Right renal cortex interstitium (tissue), 3 donors: ENCODE data around the gene C19orf85. TPM values are rescaled to one million over a fixed set of nuclear protein-coding genes. Genes with fewer than 3 reads are reported as not detected.

ENCODE experiments used
- DNase-seq, 3 donors: peaks; one replicate each; pipeline ENCODE4 v3.0.0-alpha.2; 2013; ENCODE audit warnings: low read depth in 3 of 3, low spot score in 2 of 3
- polyA plus RNA-seq, 3 donors: library from polyadenylated mRNA; unstranded; fragments of 120-200 nt; gene quantifications; one replicate each; pipeline ENCODE4 v1.2.1, GENCODE V29; 2013; ENCODE audit not compliant: insufficient read length in 3 of 3

The C19orf85 gene
- polyA plus RNA-seq, 3 donors = not detected

DNA sequence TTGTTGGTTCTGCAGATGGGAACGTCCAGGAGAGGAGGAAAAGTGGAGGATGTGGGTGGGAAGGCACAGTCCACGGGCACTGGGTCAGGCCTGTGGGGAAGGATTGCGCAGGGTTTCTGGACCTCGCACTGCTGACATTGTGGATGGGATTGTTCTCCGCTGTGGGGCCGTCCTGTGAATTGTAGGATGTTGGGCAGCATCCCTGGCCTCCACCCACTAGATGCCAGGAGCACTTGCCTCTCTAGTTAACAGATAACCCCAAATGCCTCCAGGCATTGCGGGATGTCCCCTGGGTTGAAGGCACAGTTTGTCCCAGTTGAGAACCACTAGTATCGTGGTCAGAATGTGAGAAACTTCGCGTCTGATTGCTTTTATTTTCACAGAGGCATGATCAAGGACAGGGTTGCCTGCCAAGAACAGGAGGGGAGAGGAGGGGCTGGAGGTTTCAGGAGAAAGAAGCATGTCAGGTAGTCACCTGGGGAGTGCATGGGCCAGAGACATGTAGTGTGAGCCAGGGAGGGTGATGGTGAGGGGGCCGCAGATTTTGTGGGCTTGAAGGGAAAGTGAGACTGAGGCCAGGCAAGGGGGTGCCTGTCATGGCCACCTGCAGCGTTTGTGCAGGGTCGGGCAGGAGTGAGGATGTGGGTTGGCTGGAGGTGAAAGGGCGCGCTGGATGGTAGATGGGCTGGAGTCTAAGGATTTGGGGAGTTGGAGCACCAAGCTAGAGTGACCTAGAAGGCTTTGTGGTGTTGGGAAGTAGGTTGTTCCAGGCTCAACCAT lies 15.1 kb upstream of the C19orf85 start:
- no peak for DNase-seq

DNA sequence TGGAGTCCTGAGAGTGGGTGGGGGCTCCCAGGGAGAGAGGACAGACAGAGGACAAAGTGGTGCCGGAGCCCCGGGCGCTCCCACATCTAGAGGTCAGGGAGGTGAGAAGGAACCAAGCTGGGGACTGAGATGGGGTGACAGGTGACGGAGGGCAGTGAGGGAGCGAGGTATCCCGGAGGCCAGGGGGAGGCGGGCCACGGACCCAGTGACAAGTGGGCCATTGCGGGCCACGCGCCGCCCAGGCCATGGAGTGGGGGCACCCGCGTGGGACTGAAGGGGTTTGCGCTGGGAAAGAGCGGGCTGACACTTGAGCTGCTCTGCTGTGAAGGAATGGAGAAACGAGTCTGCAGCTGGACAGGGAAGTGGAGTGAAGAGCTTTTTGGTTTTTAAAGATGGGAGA lies 14.5 kb upstream of the C19orf85 start:
- no peak for DNase-seq

DNA sequence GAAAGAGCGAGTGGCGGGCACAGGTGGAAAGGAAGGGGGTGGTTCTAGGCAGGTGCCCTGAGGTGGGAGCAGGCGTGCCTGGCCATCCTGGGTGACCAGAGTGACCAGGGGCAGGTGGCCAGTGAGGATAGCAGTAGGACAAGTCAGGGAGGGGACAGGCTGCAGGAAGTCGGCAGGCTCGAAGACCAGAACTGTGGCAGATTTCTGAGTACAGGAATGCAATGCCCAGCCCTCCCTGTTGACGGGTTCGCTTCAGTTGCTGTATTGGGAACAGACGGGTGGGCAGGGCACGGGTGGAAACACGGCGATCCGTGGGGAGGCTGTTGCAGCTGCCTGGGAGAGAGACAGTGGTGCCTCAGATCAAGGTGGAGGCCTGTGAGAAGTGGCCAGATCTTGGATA lies 13.8 kb upstream of the C19orf85 start:
- DNase-seq = no peak

DNA sequence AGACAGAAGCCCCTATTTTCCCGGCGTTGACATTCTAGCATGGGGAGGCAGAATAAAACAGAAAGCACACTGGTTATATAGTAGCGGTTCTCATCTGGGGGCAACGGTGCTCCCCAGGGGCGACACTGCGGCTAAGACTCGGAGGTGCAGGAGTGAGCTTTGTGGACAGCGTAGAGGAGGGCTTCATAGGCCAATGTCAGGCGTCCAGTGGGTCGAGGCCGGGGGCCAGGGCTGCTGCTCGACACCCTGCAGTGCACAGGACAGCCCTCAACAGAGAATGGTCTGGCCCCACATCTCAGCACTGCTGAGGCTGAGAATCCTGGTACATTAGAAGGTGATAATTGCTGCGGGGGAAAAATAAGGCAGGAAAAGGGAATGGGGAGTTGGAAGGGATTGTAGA lies 13.4 kb upstream of the C19orf85 start:
- DNase-seq = no peak

DNA sequence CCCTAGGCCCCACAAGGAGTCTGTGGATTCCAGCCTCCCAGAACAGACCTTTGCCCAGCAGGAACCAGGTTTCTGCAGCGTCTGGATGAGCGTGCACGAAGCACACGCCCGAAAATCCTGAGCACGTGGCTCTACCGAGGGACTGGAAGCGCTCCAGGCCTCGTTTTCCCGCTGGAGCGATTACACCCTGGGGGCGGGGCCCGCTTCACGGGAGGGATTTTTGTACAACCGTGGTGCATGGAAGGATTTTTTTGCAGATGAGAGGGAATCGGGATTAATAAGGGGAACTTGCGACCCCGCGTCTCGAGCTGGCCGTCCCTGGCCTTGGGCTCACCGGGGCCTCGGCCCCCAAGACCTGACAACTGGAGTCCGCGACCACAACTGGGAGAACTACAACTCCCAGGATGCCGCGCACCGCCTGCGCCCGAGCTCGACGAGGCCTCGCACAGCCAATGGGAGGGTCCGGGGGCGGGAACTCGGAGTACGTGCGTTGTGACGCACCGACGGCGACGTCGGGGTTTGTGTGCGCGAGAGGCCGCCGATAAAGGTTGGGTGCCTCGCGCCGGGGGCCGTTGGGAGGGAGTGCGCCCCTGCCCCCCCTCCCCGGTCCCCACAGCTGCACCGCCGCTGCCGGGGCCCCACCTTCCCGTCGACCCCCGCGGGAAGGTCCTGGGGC lies 11.7 kb upstream of the C19orf85 start, which contains the start of gene ZNF628:
ZNF628 (plus strand) TSS at position 518 of the 676 bp plus-strand sequence. CDS start 3,294 bp downstream, outside the sequence.
- DNase-seq = peak; percentile 95 to 98 (median 97)

DNA sequence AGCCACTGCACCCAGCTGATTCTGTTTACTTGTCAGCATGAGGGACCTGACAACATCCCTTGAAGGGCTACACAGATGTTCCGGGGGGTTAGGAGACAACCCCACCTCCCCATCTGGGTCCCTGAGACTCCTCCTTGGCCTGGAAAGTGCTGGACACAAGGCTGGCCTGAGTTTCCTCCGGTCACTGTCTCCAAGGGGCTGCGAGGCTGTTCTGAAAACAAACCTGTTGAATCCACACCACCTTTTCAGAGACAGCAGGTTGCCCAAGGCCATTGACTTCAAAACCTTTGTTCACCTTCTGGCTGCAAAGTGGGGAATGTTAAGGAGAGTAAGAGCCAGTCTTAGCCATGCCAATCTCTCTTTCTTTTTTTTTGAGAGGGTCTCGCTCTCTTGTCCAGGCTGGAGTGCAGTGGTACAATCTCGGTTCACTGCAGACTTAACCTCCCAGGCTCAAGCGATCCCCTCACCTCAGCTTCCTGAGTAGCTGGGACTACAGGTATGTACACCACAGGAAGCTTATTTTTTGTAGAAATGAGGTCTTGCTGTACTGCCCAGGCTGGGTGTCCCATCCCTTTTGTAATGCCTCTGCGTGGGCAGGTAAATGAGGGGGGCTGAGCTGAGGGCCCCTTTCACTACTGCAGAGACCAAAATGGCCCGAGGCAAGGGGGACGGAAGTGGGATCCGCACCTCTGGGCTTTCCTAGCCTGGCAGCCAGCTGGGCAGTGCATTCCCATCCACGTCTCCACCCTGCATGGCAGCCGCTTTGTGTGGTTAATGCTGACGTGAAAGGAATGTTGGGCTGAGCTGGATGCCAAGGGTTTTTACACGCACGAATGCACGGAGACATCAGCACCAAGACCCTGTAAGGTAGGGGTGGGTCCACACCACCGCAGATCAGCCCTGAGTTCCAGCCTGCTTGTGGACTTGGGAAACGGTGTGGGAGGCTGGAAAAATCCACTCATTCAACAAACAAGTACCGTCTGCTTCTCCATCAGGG lies 10.0 kb upstream of the C19orf85 start:
- no peak for DNase-seq

DNA sequence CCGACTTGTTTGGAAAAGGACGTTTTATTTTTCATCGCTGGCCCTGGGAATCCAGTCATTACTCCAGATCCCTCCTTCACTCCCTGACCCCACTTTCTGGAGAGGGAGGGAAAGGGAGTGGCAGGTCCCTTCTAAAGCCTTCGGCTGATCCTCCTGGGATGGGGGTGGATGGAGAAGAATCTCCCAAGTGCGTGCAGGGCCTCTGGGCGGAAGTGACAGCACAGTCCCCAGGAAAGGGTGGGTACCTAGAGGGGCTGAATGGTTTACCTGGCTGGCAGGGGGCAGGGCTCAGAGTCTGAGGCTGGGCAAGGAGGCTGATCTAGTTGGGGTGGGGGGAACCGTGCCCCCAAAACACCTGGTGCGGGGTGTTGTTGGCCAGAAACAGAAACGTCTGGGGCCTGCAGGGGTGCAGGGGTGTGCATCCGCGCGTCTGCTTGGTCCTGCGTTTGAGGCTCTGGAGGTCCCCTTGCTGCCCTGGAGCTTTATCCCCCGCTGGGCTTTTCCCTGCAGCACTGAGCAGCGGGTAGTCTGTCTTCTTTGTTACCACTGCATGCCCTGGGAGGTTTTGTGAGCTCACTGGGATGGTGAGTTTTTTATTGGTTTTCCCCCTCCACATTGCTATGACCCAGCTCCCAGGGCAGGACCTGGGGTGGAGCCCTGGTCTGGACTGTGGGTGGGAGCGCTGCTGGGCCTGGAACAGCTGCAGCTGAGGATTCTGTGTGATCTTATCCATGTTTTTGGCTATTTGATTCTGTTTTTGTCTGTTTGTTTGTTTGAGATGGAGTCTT lies 8.9 kb upstream of the C19orf85 start:
- no peak for DNase-seq

DNA sequence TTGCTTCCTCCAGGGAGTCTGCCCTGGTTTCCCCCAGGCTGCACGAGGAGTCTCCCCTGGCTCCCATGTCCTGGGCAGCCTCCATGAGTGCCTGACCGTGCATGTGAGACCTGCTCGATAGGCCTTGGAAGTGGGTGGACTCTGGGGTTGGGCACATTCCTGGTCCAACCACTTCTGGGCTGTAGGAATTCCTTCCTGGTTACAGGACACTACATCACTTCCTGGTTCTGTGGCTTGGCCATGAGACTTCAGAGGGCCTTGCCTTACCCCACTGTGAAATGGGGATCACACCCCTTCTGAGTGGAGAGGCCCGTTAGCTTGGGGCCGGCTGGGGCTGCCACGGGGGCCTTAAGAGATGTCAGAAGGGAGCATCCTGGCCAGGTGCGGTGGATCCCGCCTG lies 7.9 kb upstream of the C19orf85 start:
- DNase-seq = no peak

DNA sequence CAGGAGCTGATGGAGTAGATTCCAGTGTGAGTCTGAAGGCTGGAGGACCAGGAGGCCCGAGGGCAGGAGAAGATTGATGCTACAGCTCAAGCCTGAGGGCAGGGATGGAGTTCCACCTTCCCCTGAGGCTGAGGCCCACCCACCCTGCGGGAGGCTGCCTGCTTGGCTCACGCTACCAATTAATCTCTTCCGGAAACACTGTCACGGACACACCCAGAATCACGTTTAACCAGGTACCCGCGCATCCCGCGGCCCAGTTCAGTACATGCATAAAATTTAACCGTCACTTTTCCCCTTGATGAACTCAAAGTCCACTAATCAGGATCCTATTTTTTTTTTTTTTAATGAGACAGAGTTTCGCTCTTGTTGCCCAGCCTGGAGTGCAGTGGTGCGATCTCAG lies 6.7 kb upstream of the C19orf85 start:
- DNase-seq = no peak

DNA sequence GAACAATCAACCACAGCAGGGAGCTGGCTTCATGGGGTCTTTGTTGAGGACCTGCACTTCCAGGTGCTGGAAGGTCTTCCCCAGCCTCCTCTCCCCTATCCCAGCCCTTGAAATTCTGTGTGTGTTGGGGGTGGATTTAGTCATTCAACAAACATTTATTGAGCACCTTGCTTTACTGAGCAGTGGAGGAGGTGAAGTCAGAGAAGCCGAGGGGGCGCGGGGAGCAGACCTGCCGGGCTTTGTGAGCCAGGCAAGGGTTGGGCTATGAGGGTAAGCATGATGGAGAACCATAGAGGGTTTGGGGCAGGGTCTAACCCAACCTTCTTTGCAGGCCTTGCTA lies 3.5 kb upstream of the C19orf85 start:
- no peak for DNase-seq

DNA sequence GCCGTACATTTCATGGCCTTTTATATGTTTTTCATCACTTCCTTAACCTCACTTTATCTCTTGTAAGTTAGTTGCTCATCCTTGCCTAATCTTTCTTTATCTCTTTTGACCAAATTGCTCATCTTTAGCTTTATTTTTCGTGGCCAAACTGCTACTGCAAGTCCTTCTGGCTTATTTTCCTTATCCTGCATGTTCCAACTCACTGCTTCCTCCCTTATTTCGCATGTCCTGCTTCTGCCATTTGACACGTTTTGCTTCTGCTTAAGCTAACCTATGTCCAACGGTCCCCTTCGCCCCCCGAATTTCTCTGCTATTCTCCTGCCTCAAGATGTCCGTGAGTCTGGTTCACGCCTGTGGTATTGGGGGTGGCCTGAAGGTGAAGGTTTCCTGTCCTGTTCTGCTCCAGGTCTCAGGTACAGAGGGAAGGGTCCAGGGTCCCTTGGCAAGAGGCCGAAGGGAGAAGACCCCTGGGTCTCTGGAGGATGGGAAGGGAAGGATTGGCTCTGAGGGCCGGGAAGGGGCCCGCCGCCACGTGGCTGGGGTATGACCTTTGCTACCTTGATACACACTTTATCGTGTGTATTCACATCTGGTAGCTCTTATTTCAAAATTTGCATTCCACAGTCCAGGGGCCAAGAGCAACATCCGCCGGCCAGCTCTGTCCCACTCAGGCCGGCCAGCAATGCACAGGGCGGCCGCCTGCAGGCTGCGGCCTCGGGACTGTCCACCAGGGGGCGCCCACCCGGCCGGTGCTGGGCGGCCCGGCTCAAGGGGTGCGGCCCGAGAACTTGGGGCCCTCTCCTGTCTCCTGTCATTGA lies 2.9 kb upstream of the C19orf85 start:
- DNase-seq = no peak

DNA sequence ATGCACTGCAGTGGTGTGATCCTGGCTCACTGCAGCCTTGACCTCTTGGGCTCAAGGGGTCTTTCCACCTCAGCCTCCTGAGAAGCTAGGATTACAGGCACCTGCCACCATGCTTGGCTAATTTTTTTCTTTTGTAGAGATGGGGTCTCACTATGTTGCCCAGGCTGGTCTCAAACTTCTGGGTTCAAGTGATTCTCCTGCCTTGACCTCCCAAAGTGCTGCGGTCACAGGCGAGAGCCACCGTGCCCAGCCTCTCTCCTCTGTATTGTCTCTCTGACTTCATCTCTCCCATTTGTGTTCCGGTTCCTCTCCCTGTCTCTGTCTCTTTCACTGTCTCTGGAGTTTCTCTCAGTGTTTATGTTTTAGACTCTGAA lies 1.7 kb upstream of the C19orf85 start:
- no peak for DNase-seq

DNA sequence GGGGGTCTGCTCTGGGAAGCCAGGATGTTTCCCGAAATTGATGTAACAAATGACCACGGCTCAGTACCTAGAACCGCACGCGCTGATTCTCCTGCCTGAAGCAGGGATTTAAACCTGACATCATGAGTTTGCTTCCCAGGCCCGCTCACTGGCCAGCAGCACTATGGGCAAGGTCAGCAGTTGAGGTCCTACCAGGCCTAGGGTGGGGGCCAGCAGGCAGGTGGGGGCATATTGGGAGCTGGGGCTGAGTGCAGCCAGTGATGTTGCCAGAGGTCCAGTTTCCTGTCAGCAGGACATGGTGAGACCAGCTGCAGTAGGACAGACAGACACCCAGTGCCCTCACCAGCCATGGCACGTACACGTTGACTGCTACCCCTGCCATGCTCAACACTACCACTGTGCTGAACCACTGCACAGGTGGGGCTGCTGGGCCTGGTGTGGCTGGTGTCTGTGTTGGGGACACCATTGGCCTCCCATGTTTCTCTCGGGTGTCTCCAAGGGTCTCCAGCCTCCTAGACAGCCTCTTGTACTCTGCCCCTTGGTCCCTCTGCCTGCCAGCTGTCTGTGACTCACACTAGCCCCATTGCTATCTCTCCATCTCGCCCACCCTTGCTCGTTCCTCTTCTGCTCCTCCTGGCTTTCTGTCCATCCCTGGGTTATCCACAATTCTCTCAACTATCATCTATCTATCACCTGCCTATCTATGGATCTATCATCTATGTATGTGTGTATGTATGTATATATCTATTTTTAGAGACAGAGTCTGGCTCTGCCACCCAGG lies 1.1 kb upstream of the C19orf85 start:
- DNase-seq = no peak

DNA sequence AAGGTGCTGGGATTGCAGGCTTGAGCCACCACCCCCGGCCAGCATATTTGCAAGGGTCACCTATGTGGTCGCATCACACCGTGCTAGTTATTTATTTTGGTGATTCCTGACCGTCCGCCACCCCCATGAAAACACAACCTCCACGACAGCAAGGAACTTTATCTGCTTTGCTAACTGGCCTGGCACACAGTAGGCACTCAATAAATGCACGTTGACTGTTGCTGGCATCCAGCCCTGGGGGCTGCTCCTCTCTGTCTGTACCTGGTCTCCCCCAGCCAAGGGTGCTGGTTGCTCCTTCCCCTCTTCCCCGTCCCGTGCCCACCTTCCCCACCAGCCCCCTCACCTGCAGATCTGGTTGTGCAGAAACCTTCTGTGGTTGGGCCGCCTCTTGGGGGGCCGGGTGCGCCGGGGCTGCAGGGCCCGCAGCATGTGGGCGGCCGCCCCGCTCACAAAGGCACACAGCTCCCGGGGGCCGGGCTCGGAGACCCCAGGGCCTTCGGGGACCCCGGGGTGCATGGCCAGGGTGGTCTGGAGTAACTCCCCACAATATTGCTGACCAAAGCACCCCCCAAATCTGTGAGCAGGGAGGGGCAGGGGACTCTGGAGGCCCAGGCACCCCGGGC lies 401 bp downstream of the C19orf85 start:
- no peak for DNase-seq

DNA sequence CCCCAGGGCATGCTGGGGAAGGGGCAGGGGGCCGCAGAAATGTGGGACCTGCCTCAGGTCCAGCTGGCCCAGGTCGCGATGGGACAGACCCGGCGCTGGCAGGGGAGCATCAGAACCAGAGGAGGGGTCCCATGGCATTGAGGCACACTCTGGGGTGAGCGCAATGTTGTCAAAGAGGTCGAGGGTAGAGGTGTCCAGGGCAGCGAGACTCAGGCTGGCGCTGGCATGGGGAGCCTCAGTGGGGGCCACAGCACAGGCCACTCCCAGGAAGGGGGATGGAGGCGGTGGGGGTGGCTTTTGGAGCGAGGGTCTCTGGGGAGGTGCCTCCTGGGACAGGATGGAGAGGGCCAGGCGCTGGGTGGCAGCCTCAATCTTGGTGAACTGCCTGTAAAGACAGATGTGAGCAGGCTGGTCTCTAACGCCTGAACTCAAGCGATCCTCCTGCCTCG lies 944 bp downstream of the C19orf85 start:
- DNase-seq = no peak

DNA sequence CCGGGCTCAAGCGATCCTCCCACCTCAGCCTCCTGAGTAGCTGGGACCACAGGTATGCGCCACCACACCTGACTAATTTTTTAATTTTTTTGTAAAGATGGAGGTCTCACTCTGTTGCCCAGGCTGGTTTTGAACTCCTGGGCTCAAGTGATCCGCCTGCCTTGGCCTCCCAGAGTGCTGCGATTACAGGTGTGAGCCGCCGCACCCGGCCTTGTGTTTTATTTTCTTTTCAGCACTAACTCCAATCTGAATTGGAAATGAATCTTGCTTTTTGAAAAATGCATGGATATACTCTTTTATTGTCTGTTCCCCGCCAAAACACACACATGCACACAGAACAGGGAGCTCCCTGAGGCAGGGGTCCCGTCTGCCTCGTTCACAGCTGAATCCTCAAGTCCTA lies 1.8 kb downstream of the C19orf85 start:
- DNase-seq = no peak

DNA sequence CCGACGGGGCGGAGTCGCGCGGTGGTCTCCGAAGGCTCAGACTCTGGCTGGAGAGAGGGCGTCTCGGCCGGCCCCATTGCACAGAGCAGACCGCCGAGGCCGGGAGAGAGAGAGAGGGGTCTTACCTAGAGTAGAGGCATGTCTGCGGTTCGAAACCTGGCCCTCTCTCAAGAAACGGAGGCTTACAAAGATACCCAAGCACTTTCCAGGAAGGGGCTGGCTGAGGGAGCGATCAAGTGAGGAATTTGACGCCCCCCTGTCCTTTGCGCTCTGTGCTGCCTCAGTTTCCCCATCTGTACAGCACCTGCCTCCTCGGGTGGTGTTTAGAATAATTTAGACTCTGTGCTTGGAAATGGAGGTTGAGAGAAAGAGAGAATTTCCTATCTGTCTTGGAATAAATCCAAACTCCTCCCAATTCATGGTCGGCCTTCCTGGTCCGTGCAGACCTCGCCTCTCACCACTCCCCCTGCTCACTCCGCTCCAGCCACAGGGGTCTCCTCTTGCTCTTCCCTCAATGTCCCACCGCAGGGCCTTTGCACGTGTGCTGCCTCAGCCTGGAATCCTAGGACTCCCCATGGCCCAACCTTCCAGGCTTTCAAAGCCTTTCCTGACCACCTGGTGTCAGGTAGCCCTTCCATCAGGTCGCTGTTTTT lies 2.5 kb downstream of the C19orf85 start:
- DNase-seq = no peak
